Smooth muscle cell (in vitro differentiated cells): ENCODE results near the gene GALNT5. TPM values are rescaled to one million over a fixed set of nuclear protein-coding genes. Genes with fewer than 3 reads are reported as not detected.

Experiments used
- DNase-seq: peaks from one replicate; lab custom pipeline; 2025; ENCODE audit not compliant: unreplicated experiment; lab: John Stamatoyannopoulos, UW
- H2AFZ ChIP-seq: fragments of 200-600 bp; sonication (generic); 2 replicates; pipeline ENCODE4 v1.6.0; 2016; ENCODE audit warnings: antibody characterized with exemption, low read depth, mild to moderate bottlenecking
- H3F3A ChIP-seq: fragments of 200-600 bp; sonication (generic); 2 replicates; pipeline ENCODE4 v1.6.0; 2017; ENCODE audit warnings: antibody characterized with exemption, low read depth
- H3K27ac ChIP-seq: fragments of 200-600 bp; sonication (generic); 2 replicates; pipeline ENCODE4 v1.5.1; 2016; ENCODE audit warnings: low read depth, mild to moderate bottlenecking
- H3K27me3 ChIP-seq: fragments of 200-600 bp; sonication (generic); 2 replicates; pipeline ENCODE4 v1.6.1; 2016; ENCODE audit warnings: low read depth, mild to moderate bottlenecking
- H3K36me3 ChIP-seq: fragments of 200-600 bp; sonication (generic); 2 replicates; pipeline ENCODE4 v1.5.1; 2016; ENCODE audit warnings: low read depth
- H3K4me1 ChIP-seq: fragments of 200-600 bp; sonication (generic); 2 replicates; pipeline ENCODE4 v1.5.1; 2016; ENCODE audit warnings: low read depth
- H3K4me2 ChIP-seq: fragments of 200-600 bp; sonication (generic); 2 replicates; pipeline ENCODE4 v1.6.0; 2016; ENCODE audit warnings: mild to moderate bottlenecking
- H3K4me3 ChIP-seq: fragments of 200-600 bp; sonication (generic); 2 replicates; pipeline ENCODE4 v1.5.1; 2016; ENCODE audit warnings: mild to moderate bottlenecking
- H3K79me2 ChIP-seq: fragments of 200-600 bp; sonication (generic); 2 replicates; pipeline ENCODE4 v1.6.0; 2016; ENCODE audit warnings: low read depth, mild to moderate bottlenecking
- H3K9ac ChIP-seq: fragments of 200-600 bp; sonication (generic); 2 replicates; pipeline ENCODE4 v1.6.0; 2016; ENCODE audit warnings: low read depth
- H3K9me3 ChIP-seq: fragments of 200-600 bp; sonication (generic); replicated peaks from 2 replicates; pipeline ENCODE4 v1.5.1; 2016; ENCODE audit warnings: low read depth
- H4K20me1 ChIP-seq: fragments of 200-600 bp; sonication (generic); 2 replicates; pipeline ENCODE4 v1.6.0; 2016; ENCODE audit warnings: low read depth
- CTCF ChIP-seq: fragments of 200-600 bp; sonication (generic); IDR thresholded peaks from 2 replicates; pipeline ENCODE4 v1.5.1; 2017; ENCODE audit warnings: borderline replicate concordance, mild to moderate bottlenecking, antibody characterized with exemption; ENCODE audit not compliant: insufficient read depth, poor library complexity, severe bottlenecking
- WGBS: methylation state at CpG from one replicate; pipeline ENCODE4 v1.1.7; 2016; ENCODE audit warnings: low lambda C conversion rate; 5-methylcytosine and 5-hydroxymethylcytosine counted together
- polyA plus RNA-seq: library from polyadenylated mRNA; unstranded; fragments of >200 nt; fragmentation: Nextera tagmentation; extraction: Ambion mirVana; gene quantifications from 2 replicates; pipeline ENCODE4 v1.2.1, GENCODE V29; 2016
- total RNA-seq: library from RNA; depleted of rRNA; stranded (reverse); fragments of >200 nt; gene quantifications from 2 replicates; pipeline ENCODE4 v1.2.3, GENCODE V29; 2014

GALNT5 gene
- total and polyA plus RNA-seq, 2 experiments from 2014 or later: 1.8 to 2.0 TPM

GRCh38 chr2:157301307-157301706, 43.8 kb downstream of the GALNT5 start:
- H2AFZ ChIP-seq: no peak overlapping the region
- H3K9ac ChIP-seq: no peak overlapping the region
- H3K4me3 ChIP-seq: no peak overlapping the region
- TF ChIP-seq CTCF: no peak
- H3K27me3 ChIP-seq: no peaks in the 10 kb centered on the region
- peaks cover 12% of the 10 kb centered on the region for H3K4me1 ChIP-seq
- no peaks in the 10 kb centered on the region for H3K36me3 ChIP-seq
- H4K20me1 ChIP-seq: no peaks in the 10 kb centered on the region
- no peak for DNase-seq
- no peak overlapping the region for H3K27ac ChIP-seq
- no peaks in the 10 kb centered on the region for H3K9me3 ChIP-seq
- no peak overlapping the region for H3K4me2 ChIP-seq
- no peaks in the 10 kb centered on the region for H3F3A ChIP-seq
- H3K79me2 ChIP-seq: no peaks in the 10 kb centered on the region
- WGBS: 83% methylated on average over 2 of the region's 2 CpGs

GRCh38 chr2:157302492-157303099, 45.1 kb downstream of the GALNT5 start:
- Histone ChIP-seq H3K79me2 (no peaks in the 10 kb centered on the region), H3K4me3 (no peak overlapping the region), H3K27ac (no peak overlapping the region), H3K4me1 (peaks cover 12% of the 10 kb centered on the region), H3F3A (no peaks in the 10 kb centered on the region), H3K4me2 (no peak overlapping the region), H2AFZ (no peak overlapping the region), H3K9ac (no peak overlapping the region), H3K27me3 (no peaks in the 10 kb centered on the region), H4K20me1 (no peaks in the 10 kb centered on the region), H3K9me3 (no peaks in the 10 kb centered on the region), H3K36me3 (no peaks in the 10 kb centered on the region)
- 35% methylated on average over 9 of the region's 9 CpGs for WGBS
- DNase-seq: no peak
- TF ChIP-seq CTCF: peak; percentile 79

- TF ChIP-seq CTCF: no peak
Observed at GRCh38 chr2:157303612-157304011, 46.1 kb downstream of the GALNT5 start.

More at GRCh38 chr2:157303612-157304011, 46.1 kb downstream of the GALNT5 start:
- Histone ChIP-seq H3K9ac (no peak overlapping the region), H3K27ac (no peak overlapping the region), H3K9me3 (no peaks in the 10 kb centered on the region), H4K20me1 (no peaks in the 10 kb centered on the region), H3K4me1 (peaks cover 12% of the 10 kb centered on the region), H3F3A (no peaks in the 10 kb centered on the region), H3K36me3 (no peaks in the 10 kb centered on the region), H3K4me3 (no peak overlapping the region), H3K4me2 (no peak overlapping the region), H3K79me2 (no peaks in the 10 kb centered on the region), H3K27me3 (no peaks in the 10 kb centered on the region), H2AFZ (no peak overlapping the region)
- WGBS: 46% methylated on average over 2 of the region's 2 CpGs
- DNase-seq: no peak
